A549 (cell line): Measurements from ENCODE around the gene NPNT. TPM values are rescaled to one million over a fixed set of nuclear protein-coding genes. Genes with fewer than 3 reads are reported as not detected.

Source experiments
- ATAC-seq, 2 experiments: fragments of 200-7000 bp in 1 of 2; fragments of >200 bp in 1 of 2; cut with Nextera tagmentation in 1 of 2; cut with Tn5 transposase in 1 of 2; 3 replicates each; pipeline versions ENCODE4 v1.8.0 to v1.9.1; 2018 to 2020; ENCODE audit warnings: mild to moderate bottlenecking in 1 of 2, moderate library complexity in 1 of 2
- CTCF ChIA-PET: fragments of 300-600 bp; sonication (Branson Sonifier 250); formaldehyde crosslinking; extraction: SDS; loops from one replicate; lab custom pipeline; 2021; ENCODE audit warnings: antibody characterized with exemption, inconsistent platforms; lab: Yijun Ruan, JAX
- POLR2A ChIA-PET: fragments of 350-600 bp; formaldehyde crosslinking; extraction: SDS; loops from one replicate; lab custom pipeline; 2021; ENCODE audit warnings: antibody characterized with exemption, inconsistent platforms; lab: Yijun Ruan, JAX
- DNase-seq, 2 experiments: peaks; one replicate each; pipeline versions ENCODE4 v3.0.0 to v3.0.0-alpha.2; 2011 to 2016; ENCODE audit warnings: low read depth in 1 of 2, low spot score in 1 of 2
- FAIRE-seq: peaks from 2 replicates; lab custom pipeline; 2011; peaks lifted over from hg19 to GRCh38; lab: Jason Lieb, UNC
- H3K27ac ChIP-seq, 2 experiments: fragments of >200 bp; sonication (Bioruptor Twin); formaldehyde crosslinking; 3 replicates each; pipeline ENCODE4 v1.5.1; 2016 to 2017
- H3K4me1 ChIP-seq: fragments of >200 bp; sonication (Bioruptor Twin); formaldehyde crosslinking; 3 replicates; pipeline ENCODE4 v1.6.1; 2016
- H3K4me2 ChIP-seq: fragments of >200 bp; sonication (Bioruptor Twin); formaldehyde crosslinking; 3 replicates; pipeline ENCODE4 v1.6.1; 2016
- H3K4me3 ChIP-seq: fragments of >200 bp; sonication (Bioruptor Twin); formaldehyde crosslinking; 3 replicates; pipeline ENCODE4 v1.5.1; 2016
- H3K9me3 ChIP-seq: fragments of >200 bp; sonication (Bioruptor Twin); formaldehyde crosslinking; 3 replicates; pipeline ENCODE4 v1.6.1; 2016
- BCL3 ChIP-seq: fragments of >200 bp; sonication (Bioruptor Twin); formaldehyde crosslinking; IDR thresholded peaks from 3 replicates; pipeline ENCODE4 v1.6.1; 2016
- CEBPB ChIP-seq, 2 experiments: fragments of >200 bp in 1 of 2; sonication (Bioruptor Twin) in 1 of 2; formaldehyde crosslinking in 1 of 2; IDR thresholded peaks; 2 replicates each; pipeline ENCODE4 v1.6.1; 2012 to 2016
- FOSB ChIP-seq: fragments of 250-450 bp; sonication (Bioruptor Pico); IDR thresholded peaks from 2 replicates; pipeline ENCODE4 v1.5.0; 2020; ENCODE audit warnings: mild to moderate bottlenecking, moderate library complexity
- FOSL2 ChIP-seq, 2 experiments: fragments of 450-650 bp in 1 of 2; fragments of >200 bp in 1 of 2; sonication (Bioruptor Twin) in 1 of 2; formaldehyde crosslinking; IDR thresholded peaks; 2 replicates each; pipeline versions ENCODE4 v1.5.0 to v1.6.1; 2016 to 2020; ENCODE audit warnings: mild to moderate bottlenecking in 1 of 2, moderate library complexity in 1 of 2
- HDAC2 ChIP-seq: fragments of 200-600 bp; sonication (generic); IDR thresholded peaks from 2 replicates; pipeline ENCODE4 v1.6.1; 2016
- JUNB ChIP-seq: fragments of >200 bp; sonication (Bioruptor Twin); formaldehyde crosslinking; IDR thresholded peaks from 2 replicates; pipeline ENCODE4 v1.6.1; 2016
- KDM5A ChIP-seq: fragments of 200-600 bp; sonication (generic); IDR thresholded peaks from 2 replicates; pipeline ENCODE4 v1.6.1; 2016; ENCODE audit warnings: antibody characterized with exemption, mild to moderate bottlenecking
- MAFK ChIP-seq: fragments of 450-650 bp; IDR thresholded peaks from 2 replicates; pipeline ENCODE4 v1.6.1; 2014; ENCODE audit not compliant: partially characterized antibody
- MYC ChIP-seq: IDR thresholded peaks from 2 replicates; pipeline ENCODE4 v1.6.1; 2012; ENCODE audit warnings: mild to moderate bottlenecking, inconsistent platforms, low read length, improper control_type of control experiment, borderline replicate concordance
- PHF8 ChIP-seq: fragments of 200-600 bp; sonication (generic); IDR thresholded peaks from 2 replicates; pipeline ENCODE4 v1.6.1; 2016; ENCODE audit warnings: low read depth, mild to moderate bottlenecking, antibody characterized with exemption, moderate library complexity, borderline replicate concordance
- RNF2 ChIP-seq: fragments of 200-600 bp; sonication (generic); IDR thresholded peaks from 2 replicates; pipeline ENCODE4 v1.6.1; 2016; ENCODE audit warnings: low read depth, mild to moderate bottlenecking, antibody characterized with exemption, moderate library complexity, borderline replicate concordance
- SREBF2 ChIP-seq: fragments of 450-650 bp; IDR thresholded peaks from 2 replicates; pipeline ENCODE4 v1.6.1; 2014; ENCODE audit warnings: mild to moderate bottlenecking, moderate library complexity
- TP53 ChIP-seq: fragments of 250-450 bp; sonication (Bioruptor Pico); IDR thresholded peaks from 2 replicates; pipeline ENCODE4 v1.5.0; 2021; ENCODE audit warnings: mild to moderate bottlenecking, moderate library complexity
- ZSCAN20 ChIP-seq: fragments of 250-450 bp; sonication (Bioruptor Pico); IDR thresholded peaks from 2 replicates; pipeline ENCODE4 v1.8.0; 2022; ENCODE audit warnings: mild to moderate bottlenecking, moderate library complexity
- WGBS: methylation state at CpG from one replicate; pipeline ENCODE4 v1.1.6; 2017; ENCODE audit errors: missing lambda C conversion rate; 5-methylcytosine and 5-hydroxymethylcytosine counted together
- polyA plus RNA-seq, 4 experiments: library from polyadenylated mRNA; depleted of rRNA in 3 of 4; stranded (reverse); fragments of >200 nt; fragmentation: RNase III in 1 of 4; extraction: RNeasy Plus Mini Kit Qiagen cat#74134 plus additional on column Dnase treatment in 1 of 4; gene quantifications; 2 replicates in 3 of 4; 3 replicates in 1 of 4; pipeline ENCODE4 v1.2.3, GENCODE V29; 2011 to 2017
- TF ChIP-seq, protein P1 (sequence below): fragments of 250-450 bp; sonication (Bioruptor Pico); IDR thresholded peaks from 2 replicates; pipeline ENCODE4 v1.5.0; 2021; ENCODE audit warnings: mild to moderate bottlenecking, moderate library complexity, borderline replicate concordance

NPNT gene
- polyA plus RNA-seq, 2 of the 4 experiments (the other 2 are of a cell fraction): 0.32 to 0.56 TPM

DNA sequence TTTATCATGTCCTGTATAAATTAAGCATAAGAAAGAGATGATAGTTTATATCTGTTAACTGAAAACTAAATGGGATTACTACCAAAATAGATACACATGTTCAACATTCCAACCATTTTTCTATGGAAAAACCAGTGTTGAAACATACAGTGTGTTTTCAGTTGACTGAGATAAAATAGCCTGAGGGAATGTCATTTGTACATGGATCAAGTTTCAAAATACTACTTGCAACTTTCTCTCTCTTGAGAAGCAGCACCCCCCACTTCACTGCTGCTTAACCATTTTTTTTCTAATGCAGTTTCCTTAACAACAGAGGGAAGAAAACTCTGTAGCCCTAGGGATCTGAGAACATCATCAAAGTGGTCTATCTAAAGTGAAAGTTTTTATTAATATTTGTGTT is 70.8 kb downstream of the NPNT start:
- TF ChIP-seq, protein P1, sequence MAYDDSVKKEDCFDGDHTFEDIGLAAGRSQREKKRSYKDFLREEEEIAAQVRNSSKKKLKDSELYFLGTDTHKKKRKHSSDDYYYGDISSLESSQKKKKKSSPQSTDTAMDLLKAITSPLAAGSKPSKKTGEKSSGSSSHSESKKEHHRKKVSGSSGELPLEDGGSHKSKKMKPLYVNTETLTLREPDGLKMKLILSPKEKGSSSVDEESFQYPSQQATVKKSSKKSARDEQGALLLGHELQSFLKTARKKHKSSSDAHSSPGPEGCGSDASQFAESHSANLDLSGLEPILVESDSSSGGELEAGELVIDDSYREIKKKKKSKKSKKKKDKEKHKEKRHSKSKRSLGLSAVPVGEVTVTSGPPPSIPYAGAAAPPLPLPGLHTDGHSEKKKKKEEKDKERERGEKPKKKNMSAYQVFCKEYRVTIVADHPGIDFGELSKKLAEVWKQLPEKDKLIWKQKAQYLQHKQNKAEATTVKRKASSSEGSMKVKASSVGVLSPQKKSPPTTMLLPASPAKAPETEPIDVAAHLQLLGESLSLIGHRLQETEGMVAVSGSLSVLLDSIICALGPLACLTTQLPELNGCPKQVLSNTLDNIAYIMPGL: no peak
- TF ChIP-seq CEBPB (IDR thresholded peaks at IDR 0.05) (no peak), KDM5A (no peak), BCL3 (no peak)
- ChIA-PET CTCF (no interaction called here), POLR2A (no interaction called here)
- H3K27ac ChIP-seq: no peak overlapping the region
- no peaks in the 10 kb centered on the region for H3K9me3 ChIP-seq
- FAIRE-seq (no peak), ATAC-seq (0 out of 6 replicates have a peak, but pooled peaks of 1 of the 2 experiments have one; percentile 47), DNase-seq (no peak)
- H3K4me1 ChIP-seq: peaks cover 12% of the 10 kb centered on the region; the same call in 1 of the 3 replicates
- peak overlapping the region; percentile 47 for H3K4me2 ChIP-seq
- H3K4me3 ChIP-seq: no peak overlapping the region

GRCh38 chr4:105967058-105967658 is 71.9 kb downstream of the NPNT start:
- FAIRE-seq (no peak), DNase-seq (no peak), ATAC-seq (no peak)
- Histone ChIP-seq H3K27ac (no peak overlapping the region), H3K4me1 (peaks cover 12% of the 10 kb centered on the region; the same call in 1 of the 3 replicates), H3K4me2 (no peak overlapping the region), H3K9me3 (no peaks in the 10 kb centered on the region), H3K4me3 (no peak overlapping the region)
- TF ChIP-seq KDM5A (no peak), SREBF2 (no peak), ZSCAN20 (no peak), RNF2 (no peak), PHF8 (no peak), FOSL2 (IDR thresholded peaks at IDR 0.05) (no peak), FOSL2 (CRISPR knock-in tag; IDR thresholded peaks at IDR 0.05) (no peak), HDAC2 (no peak), FOSB (CRISPR knock-in tag) (no peak), MAFK (no peak), TP53 (CRISPR knock-in tag) (no peak), MYC (no peak)
- TF ChIP-seq, protein P1: no peak
- ChIA-PET POLR2A (no interaction called here), CTCF (no interaction called here)
- 70% methylated on average over 10 of the region's 10 CpGs for WGBS

DNA sequence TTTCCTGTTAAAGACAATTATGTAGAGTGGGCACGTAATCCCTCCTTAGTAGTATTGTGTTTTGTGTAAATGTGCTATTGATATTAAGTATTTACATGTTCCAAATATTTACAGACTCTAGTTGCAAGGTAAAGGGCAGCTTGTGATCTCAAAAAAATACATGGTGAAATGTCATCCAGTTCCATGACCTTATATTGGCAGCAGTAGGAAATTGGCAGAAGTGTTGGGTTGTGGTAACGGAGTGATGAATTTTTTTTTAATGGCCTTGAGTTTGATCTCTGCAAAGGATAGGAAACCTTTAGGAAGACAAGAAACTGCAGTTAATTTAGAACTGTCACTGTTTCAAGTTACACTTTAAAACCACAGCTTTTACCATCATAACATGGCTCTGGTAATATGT is 74.3 kb downstream of the NPNT start:
- no peak for DNase-seq
- POLR2A ChIA-PET: no interaction called here
- WGBS: 77% methylated on average over 2 of the region's 2 CpGs
- Histone ChIP-seq H3K4me1 (peaks cover 12% of the 10 kb centered on the region; the same call in 1 of the 3 replicates), H3K27ac (no peak overlapping the region), H3K4me3 (no peak overlapping the region), H3K9me3 (no peaks in the 10 kb centered on the region)
- TF ChIP-seq JUNB: no peak
- TF ChIP-seq, all 56 proteins: peak for 0
- CTCF ChIA-PET: no interaction called here
- FAIRE-seq (no peak), ATAC-seq (no peak)
- H3K4me2 ChIP-seq: no peak overlapping the region
